HG02981 (cell line): ENCODE results near the gene ADAT3.

Experiments used
- ATAC-seq: cut with Tn5 transposase; IDR thresholded peaks from one replicate; pipeline ENCODE4 v1.9.1; 2021; ENCODE audit warnings: mild to moderate bottlenecking, moderate library complexity; ENCODE audit not compliant: unreplicated experiment

Gene ADAT3

DNA sequence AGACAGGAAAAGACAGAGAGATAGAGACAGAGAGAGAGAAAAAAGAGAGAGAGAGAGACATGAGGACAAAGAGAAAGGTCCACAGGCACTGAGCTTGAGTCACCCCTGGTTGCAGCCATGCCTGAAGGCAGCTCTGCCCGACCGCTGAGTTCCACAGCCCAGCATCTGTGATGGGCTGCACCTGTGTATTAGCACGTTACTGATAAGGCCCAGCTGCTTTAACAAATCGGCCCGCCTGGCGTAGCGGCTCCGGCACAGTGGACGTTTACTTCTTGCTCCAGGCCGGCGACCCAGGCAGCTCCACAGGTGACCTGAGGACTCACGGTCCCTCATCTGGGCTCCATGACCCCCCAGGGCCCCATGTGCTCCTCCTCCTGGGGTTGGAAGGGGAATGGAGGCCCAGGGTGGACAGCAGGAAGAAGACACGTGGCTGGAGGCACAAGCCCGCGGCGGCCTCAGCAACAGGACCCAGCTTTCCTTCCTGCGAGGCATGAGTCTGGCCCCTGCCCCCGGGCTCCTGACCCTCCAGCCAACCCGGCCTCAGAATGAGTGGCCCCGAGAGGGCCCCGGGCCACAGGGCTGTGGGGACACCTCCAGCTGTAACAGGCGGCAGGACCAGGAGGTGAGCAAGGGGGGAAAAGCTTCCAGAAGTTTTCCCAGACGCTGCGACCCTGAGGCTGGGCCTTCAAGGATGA, 31.9 kb downstream of the ADAT3 start:
- no peak for ATAC-seq

DNA sequence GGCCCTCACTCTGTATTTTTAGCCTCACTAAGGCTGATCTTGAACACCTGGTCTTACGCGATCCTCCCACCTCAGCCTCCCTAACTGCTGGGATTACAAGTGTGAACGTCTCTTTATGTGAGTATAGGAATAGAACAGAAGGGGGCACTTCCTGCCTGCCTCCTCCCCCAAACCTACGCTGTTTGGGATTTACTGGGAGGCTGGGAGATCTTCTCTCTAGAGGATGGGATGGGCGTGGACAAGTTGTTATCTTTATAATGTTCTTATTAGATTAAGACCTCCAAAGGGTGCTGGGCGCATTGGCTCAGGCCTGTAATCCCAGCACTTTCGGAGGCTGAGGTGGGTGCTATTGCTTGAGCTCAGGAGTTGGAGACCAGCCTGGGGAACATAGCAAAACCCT, 32.9 kb downstream of the ADAT3 start:
- no peak for ATAC-seq

DNA sequence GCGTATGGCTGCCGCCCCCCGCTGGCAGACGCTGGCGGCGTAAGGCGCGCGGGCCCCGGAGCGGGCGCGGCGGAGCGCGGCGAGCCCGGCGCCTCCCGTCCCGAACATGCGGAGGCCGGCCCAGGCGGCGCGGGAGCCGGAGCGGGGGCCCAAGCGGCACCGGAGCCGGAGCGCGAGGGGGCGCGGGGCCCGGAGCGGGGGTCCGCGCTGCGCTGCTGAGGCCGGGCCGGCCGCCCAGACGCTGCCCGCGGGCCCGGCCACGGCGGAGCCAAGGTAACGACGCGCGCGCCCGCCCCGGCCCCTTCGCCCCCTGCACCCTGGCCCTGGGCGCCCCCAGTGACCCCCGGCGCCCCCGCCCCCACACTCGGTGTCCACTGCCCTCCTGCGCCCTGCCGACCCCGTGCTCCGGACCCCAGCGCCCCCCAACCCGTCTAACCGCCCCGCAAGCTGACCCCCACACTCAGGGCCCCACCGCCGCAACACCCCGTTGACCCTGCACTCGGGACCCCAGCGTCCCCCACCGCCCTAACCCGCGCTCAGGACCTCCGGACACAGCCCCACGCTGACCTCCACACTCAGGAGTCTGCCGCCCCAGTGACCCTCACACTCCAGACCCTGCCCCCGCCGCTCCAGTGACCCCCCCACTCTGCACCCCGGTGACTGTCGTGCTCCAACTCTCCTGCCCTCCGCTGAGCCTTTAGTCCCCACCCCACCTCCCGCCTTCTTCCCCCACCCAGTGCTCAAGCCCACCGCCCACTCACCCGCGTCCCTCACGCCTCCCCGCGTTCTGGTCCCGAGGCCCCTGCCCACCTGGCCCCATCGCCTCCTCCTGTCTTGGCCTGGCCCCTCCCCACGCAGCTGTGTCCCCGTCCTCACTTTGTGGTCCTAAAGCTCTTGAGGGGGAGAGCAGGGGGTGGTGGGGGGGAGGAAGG, 36.2 kb downstream of the ADAT3 start, which contains the start of gene CSNK1G2:
Gene CSNK1G2 (plus strand): TSS at position 27 of the 932 bp plus-strand sequence. CDS start 28,601 bp downstream, outside the sequence.
- ATAC-seq: no peak

DNA sequence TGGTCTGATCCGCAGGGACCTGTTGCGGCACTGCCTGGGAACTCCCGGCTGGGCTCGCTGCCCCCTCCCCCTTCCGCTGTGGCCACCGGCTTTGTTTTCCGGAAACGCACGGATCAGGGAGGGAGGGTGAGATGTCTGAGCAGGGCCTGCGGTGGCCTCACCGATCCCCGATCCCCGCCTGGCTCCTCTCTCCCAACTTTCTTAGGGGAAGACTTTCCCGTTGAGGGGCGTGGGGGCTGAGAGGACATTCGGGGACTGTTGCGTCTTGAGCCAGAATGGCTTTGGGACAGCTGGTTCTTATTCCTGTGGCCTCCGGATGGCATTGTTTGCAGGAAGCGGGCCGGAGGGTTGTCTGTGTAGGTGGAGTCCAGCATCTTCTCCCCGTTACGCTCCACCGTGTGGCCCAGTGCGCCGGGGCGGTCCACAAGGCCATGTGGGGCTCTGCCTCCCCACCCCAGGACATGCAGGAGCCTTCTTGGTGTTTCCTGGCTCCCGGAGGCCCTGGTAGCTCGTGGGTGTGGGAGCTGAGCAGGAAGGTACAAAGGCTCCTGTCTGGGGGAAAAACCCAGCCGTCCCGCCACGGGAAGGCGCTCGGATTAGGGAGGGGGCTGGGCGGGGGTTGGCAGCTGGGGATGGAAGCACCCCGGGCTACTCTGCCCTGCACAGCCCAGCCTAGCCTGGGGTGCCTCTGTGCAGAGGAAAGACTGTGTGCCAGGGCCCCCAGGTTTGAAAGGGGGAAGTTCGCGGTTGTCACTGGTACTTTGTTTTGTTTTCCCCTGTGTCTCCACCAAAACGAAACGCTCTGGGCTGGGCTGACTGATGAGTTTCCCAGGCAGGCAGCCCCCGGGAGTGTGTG, 37.1 kb downstream of the ADAT3 start:
- ATAC-seq: no peak

DNA sequence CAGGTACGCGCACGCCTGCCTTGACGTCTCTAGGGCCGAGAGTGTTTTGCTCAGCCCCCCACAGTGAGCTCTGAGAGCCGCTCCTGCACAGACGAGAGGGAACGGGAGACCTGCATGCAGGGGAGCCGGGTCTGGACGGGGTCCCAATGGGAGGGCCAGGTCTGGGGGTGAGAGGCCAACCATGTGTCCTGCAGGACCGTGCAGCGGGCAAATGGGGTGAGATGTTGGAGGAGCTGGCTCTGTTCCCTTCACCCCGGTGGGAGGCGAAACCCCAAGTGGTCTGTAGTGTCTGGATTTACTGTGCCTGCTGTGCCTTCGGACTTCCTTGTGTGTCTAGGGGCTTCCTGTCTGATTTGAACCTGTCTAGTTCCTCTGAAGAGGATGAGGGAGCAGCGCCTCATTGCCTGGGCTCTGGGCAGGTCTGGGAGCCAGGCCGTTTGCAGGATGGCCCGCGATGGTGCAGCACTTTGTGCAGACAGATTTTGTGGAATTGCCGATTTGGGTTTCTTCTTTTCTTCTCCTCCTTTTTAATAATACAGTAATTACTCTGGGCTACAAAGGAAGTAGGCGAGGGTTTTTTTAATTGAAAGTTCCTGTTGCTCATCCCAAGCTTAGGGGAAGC, 37.8 kb downstream of the ADAT3 start:
- ATAC-seq: no peak

DNA sequence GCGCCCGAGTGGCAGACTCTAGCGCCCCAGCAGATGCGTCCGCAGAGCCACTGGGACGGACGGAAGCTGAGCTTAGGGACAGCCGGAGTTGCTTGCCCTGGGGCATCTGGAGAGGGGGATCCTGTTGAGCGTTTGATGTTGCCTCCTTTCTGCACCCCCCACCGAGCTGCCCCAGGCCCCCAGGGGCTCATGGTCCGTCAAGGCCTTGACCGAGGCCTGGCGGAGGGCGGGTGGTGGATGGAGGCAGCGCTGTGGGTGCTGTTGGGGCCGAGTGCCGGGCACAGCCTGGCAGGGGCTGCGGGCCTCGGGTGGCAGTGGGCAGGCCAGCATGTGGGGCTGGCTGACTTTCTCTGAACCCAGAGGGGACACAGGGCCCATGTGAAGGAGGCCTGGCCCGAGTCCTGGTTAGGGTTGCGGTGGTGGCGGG, 38.5 kb downstream of the ADAT3 start:
- ATAC-seq: no peak

DNA sequence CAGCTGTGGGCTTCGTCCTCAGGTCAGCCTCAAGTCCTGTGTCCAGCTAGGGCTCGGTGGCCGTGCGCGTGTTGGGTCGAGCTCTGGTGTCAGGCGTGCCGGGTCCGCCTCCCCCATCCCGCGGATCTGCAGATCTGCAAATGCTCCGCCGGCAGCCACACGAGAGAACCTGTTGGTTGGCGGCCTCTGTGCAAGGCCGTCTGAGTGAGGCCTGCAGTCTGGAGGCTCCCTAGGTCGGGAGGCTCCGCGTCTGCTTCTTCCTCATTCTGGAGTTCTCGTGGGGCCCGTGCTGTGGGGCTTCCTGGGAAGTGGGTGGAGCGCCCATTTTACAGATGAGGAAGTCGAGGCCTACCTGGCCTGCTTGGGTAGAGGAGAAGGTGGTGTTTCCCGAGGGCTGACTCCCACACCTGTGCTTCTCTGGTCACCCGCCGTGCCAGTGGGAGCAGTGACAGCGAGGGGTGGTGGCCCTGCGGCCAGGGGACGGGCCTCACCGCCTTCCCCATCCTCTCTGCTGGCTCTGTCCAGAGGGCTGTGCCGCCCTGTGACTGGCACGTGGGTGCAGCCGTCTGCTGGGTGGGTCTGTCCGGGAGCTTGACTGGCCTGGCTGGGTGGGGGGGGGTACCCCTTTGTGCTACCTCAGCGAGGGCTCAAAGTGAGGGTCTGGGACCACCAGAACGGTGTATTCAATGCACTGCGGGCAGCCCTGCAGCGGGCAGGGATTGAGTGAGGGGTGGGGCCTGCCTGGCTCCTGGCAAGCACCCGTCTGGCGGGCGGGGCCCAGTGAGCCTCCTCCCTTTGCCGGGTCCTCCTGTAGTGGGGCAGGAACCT, 39.1 kb downstream of the ADAT3 start:
- no peak for ATAC-seq

DNA sequence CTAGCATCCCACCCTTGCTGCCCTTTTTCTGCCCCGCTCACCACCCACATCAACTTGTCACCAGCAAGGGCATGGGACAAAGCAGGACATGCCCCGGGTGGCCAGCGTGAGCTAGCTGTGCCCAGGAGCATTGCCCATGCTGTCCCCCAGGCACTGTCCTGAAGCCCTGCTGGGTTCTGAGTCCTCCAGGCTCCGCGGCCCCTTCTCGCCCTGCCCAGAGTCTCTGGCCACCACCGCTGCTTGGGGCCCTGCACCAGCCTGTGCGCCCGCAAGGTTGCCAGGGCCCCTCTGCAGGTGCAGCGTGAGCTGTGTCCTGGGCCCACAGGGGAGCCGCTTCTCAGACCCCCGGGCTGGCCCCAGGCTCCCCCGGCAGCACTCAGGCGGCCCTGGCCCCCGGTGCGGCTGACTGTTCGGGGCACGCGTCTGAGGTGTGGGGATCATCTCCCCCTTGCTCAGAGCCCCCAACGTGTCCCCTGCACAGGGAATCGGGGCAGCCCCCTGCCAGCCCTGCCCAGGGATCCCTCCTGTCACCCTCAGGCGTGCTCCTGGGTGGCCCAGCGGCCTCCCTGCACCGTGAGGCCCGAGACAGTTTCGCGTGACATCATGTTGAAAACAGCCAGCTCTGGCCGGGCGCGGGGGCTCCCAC, 39.8 kb downstream of the ADAT3 start:
- no peak for ATAC-seq

DNA sequence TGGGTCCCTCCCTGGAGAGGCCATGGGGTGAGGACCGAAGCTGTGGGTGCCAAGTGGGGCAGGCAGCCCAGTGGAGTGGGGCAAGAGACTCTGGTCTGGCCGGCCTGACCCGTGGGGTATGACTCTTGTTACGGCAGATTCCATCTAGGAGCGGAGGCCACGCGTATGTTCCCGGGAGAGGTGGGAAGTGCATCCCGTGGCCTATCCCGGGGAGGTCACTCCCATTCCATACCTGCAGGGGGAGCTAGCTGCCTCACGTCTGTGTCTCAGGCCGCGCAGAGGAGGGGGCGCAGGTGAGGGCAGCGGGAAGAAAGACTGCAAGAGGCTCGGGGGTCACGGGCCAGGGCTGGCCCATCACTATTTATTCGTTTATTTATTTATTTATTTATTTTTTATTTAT, 40.7 kb downstream of the ADAT3 start:
- ATAC-seq: no peak

DNA sequence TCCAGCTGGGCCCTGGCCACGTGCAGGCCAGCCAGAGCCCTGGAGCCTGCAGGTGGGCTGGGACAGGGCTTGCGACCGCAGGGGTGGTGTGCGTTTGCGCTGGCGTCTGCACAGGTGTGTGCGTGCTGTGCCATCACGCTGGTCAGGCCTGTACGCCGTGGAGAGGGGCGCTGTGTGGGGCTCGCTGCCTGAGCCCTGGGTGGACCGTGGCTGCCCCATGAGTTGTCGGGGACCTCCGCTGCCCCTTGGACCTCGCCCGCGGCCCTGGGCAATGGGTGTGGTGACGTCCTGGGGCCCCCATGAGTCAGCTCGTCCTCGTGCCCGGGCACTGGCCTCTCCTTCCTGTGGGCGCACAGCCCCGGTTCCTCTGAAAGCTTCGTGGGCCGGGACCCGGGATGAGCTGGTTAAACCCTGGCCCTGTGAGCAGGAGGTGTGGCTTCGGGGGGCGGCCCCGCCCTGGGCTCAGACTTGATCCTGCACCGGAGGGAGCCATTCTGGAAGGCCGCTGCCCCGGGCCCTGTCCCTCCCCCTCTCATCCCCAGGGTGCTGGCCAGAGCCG, 42.5 kb downstream of the ADAT3 start:
- no peak for ATAC-seq

DNA sequence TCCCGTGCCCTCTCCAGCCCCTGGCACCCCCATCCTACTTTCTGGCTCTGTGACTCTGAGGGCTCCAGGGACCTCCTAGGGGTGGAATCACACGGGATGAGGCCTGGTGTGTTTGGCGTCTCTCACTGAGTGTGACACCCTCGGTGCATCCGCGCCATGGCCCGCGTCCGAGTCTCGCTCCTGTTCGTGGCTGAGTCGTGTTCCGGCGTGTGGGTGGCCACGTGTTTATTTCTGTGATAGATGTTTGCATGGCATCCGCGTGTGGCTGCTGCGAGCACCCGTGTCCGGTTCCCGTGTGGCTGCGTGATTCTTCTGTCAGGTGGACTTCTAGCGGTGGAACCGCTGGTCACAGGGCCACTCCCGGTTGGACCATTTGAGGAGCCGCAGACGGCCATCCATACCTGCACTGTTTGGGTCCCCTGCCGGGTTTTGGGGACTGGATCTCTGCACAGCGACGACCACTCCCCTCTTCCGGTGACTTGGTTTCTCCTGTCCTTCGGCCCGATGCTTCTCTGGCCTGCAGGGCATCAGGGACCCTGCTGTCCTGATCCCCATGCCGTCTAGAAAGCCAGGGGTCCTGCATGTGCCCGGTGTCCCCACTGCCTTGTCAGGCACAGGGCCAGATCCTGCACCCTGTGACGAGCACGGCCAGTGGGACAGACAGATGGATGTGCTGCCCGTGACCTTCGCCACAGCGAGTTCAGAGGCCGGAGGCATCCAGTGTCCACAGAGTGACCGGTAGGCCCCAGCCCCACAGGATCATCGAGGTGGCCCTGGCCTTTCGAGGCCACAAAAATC, 44.3 kb downstream of the ADAT3 start:
- ATAC-seq: no peak

DNA sequence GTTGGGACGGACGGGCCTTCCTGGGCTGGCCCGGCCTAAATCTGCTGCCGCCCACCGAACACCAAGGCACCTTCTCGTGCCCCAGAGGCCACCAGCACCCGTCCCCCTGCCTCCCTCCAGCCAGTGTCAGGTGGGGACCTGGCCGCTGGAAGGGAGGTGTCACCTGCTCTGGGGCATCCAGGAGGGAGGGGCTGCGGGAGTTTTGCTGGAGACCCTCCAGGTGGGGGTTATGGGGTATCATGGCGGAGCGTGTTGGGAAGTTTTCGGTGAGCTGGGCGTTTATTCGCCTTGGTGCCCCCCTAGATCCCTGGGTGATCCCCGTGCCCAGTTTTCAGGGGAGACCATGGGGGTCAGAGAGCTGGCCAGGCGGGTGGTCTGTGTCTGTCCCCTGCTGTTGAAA, 45.4 kb downstream of the ADAT3 start:
- no peak for ATAC-seq

DNA sequence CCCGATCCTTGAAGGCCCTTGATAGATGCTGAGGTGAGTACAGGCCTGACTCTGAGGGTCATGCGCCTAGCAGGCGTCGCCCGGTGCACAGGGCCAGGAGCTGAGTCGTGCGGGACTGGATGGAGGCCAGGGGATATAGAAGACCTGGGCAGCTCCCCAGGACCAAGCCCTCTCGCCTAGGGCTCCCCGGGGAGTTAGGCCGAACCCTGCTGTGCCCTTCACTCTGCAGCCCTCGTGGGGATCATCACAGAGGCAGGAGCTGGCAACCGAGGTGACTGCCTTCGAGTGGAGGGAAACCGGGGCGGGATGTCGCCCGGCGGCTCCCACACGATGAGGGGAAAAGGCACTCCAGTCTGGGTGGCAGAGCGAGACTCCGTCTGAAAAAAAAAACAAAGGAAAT, 47.4 kb downstream of the ADAT3 start:
- no peak for ATAC-seq

DNA sequence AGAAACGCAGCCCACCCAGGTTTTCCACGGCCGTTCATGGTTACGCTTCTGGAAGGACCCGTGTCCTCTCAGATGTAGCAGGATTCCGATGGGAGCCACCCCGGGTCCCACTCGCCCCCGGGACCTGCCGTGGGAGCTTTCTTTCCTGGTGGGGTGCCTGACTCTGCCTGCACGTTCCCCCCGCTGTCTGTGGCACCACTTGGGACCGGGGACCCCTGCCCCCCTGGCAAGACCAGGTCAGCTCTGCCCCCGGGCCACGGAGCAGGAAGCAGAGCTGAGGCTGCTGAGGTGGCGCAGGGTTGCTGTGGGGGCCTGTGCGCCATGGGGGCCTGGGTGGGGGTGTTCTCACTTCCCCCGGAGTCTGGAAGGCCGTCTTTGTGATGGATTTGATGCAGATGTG, 47.8 kb downstream of the ADAT3 start:
- no peak for ATAC-seq

DNA sequence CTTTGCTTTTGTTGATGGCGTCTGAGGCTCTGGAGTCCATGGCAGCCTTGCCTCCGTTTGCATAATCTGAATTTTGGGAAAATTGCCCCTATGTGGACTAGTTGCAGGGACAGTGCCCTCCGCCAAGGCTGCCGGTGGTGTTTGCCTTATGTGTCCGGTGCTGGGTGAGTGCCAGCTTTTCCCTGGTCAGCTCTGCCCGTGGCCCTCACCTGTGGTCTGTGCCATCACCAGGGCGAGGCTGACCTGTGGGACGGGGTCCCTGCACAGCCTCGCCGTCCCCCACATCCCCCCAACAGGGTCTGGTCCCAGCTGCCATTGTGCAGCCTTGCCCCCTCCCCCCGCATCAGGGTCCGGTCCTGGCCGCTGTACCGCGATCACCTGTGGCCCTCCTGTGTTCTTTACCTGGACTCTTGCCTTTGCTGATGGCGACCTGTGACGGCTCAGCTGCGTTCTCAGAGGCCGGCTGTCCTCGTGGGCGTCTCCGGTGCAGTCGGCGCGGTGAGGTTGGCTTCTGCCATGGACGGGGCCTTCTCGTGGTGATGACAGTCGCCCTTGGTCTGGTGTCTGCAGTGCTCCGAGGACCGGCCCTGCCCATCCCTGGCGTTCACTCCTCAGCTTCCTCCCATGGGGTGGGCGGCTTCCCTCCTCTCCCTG, 48.4 kb downstream of the ADAT3 start:
- ATAC-seq: no peak

DNA sequence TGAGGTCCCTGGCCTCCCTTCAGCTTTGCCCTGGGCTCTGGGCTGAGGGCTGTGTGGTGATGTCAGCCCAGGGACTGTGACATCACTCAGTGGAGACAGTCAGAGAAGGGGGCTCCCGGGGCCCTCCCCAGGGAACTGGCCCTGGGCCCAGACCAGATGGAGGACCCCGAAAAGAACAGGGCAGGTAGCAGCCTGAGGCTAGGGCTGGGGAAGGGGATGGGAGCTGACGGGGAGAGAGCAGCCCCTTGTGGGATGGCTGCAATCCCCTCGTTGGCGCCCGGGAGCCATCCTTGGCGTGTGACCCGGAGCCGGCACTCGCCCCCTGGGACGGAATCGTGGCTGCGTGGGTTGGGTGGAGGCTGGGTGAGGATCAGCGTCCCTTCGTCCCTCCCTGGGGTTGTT, 49.3 kb downstream of the ADAT3 start:
- no peak for ATAC-seq

DNA sequence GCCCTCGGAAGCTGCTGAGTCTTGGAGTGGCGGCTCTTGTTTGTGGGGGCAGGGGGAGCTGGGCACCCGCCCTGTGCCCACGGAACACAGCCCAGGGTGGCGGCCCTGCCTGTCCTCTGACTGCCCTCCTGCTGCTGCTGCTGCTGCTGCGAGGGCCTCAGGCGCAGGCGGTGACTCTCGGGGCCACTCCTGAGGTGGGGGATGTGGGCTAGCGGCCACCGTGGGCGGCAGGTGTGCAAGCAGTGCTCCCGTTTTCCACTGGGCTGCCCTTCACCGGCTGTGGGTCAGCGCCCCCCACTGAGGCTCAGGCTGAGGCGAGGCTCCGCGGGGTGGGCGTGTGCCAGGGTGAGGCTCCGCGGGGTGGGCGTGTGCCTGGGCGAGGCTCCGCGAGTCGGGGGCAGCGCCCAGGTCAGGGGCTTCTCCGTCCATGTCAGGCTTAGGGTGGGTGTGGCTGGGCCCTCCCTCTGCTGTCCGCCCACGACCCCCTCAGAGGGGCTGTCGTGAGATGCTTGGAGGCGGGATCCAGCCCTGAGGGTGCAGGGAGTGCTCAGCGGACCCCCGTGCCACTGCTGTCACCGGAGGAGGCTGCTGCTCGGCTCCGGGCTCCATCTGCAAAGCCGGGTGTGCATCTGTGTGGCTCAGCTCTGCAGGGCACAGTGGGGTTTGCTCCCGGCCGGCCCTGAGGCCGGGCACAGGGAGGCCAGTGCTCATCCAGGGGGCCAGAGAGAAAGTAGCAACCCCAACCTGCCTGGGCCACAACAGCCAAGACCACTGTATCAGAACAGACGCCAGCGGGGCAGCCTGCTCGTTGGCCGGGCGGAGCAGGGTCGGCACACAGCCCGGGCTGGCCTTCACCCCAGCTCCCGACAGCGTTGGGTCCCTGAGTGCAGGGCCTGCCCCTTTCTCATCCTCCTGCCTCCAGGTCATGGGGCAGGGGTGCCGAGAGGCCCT, 50.2 kb downstream of the ADAT3 start:
- no peak for ATAC-seq
